ENCODE data around the gene UNC5C. TPM values are rescaled to one million over a fixed set of nuclear protein-coding genes. Genes with fewer than 3 reads are reported as not detected.

Gene UNC5C
- total RNA-seq, 4 donors from 2014 or later, result 2.2 to 19.0 (median 2.5) TPM

- Histone ChIP-seq H3K27me3 (no peaks in the 10 kb centered on the region), H3K4me1 (no peaks in the 10 kb centered on the region), H3K4me3 (no peak overlapping the region), H3K36me3 (no peaks in the 10 kb centered on the region), H3K27ac (no peak overlapping the region), H3K9me3 (no peaks in the 10 kb centered on the region)
- TF ChIP-seq CTCF (IDR thresholded peaks at IDR 0.05), result no peak
- no peak for TF ChIP-seq POLR2A (IDR thresholded peaks at IDR 0.05)
- DNase-seq, result no peak
These were observed 36.4 kb upstream of the UNC5C start for GRCh38 chr4:95585016-95585695.

- no peaks in the 10 kb centered on the region for H3K27me3 ChIP-seq
- no peak for TF ChIP-seq CTCF (IDR thresholded peaks at IDR 0.05)
- no peak for TF ChIP-seq POLR2A (IDR thresholded peaks at IDR 0.05)
- no peaks in the 10 kb centered on the region for H3K9me3 ChIP-seq
- DNase-seq, result no peak
- H3K4me3 ChIP-seq, result no peak overlapping the region
- no peak overlapping the region for H3K27ac ChIP-seq
- no peaks in the 10 kb centered on the region for H3K4me1 ChIP-seq
- H3K36me3 ChIP-seq, result no peaks in the 10 kb centered on the region
These were observed 31.5 kb upstream of the UNC5C start for GRCh38 chr4:95580226-95580625.

GRCh38 chr4:95572304-95572991 is 23.7 kb upstream of the UNC5C start:
- H3K36me3 ChIP-seq, result no peaks in the 10 kb centered on the region
- DNase-seq, result peak in 2 of 3 donors; percentile 16 to 54
- no peak for TF ChIP-seq POLR2A (IDR thresholded peaks at IDR 0.05)
- TF ChIP-seq CTCF (IDR thresholded peaks at IDR 0.05), result no peak
- no peaks in the 10 kb centered on the region for H3K9me3 ChIP-seq
- no peaks in the 10 kb centered on the region for H3K27me3 ChIP-seq
- no peak overlapping the region for H3K27ac ChIP-seq
- no peak overlapping the region for H3K4me3 ChIP-seq
- no peaks in the 10 kb centered on the region for H3K4me1 ChIP-seq

GRCh38 chr4:95571577-95571976 is 22.8 kb upstream of the UNC5C start:
- Histone ChIP-seq H3K4me1 (no peaks in the 10 kb centered on the region), H3K27me3 (no peaks in the 10 kb centered on the region), H3K9me3 (no peaks in the 10 kb centered on the region), H3K4me3 (no peak overlapping the region), H3K36me3 (no peaks in the 10 kb centered on the region), H3K27ac (no peak overlapping the region)
- no peak for TF ChIP-seq POLR2A (IDR thresholded peaks at IDR 0.05)
- no peak for TF ChIP-seq CTCF (IDR thresholded peaks at IDR 0.05)
- DNase-seq, result no peak

GRCh38 chr4:95563638-95564337 is 15.0 kb upstream of the UNC5C start:
- Histone ChIP-seq H3K4me3 (no peak overlapping the region), H3K9me3 (no peaks in the 10 kb centered on the region), H3K36me3 (no peaks in the 10 kb centered on the region), H3K27ac (no peak overlapping the region), H3K27me3 (no peaks in the 10 kb centered on the region), H3K4me1 (no peaks in the 10 kb centered on the region)
- DNase-seq, result no peak
- no peak for TF ChIP-seq CTCF (IDR thresholded peaks at IDR 0.05)
- no peak for TF ChIP-seq POLR2A (IDR thresholded peaks at IDR 0.05)
